ENCODE measurements around the gene ORC5.
"Not testable (repeated sequence)": the region's sequence is repeated elsewhere in the genome, so short reads cannot be mapped to it uniquely, and the experiment has no call there.

Gene ORC5

DNA sequence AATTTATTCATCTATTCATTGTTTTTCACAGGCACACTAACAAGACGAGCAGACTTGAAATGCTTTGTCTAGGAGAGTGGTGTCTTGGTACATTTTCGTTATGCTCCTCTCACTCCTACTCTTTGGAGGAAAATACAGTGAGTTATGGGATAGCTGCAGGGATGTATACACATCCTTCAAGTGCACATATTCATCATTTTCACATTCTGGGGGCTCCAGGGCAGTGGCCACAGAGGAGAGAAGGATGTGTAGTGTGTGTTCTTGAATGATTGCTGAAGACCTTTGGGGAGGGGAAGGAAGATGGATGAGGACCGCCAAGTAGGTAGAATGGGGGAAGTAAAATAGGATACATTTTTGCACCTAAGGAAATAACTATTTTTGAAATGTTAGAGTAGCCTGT, 34.8 kb upstream of the ORC5 start:
- Histone ChIP-seq H3K36me3 (ENCODE audit: low read depth) (no peaks in the 10 kb centered on the region), H3K4me1 (ENCODE audit: insufficient read depth, poor library complexity, severe bottlenecking) (no peaks in the 10 kb centered on the region), H3K27me3 (ENCODE audit: insufficient read depth, poor library complexity, severe bottlenecking) (peaks cover 7% of the 10 kb centered on the region), H3K27ac (ENCODE audit: poor library complexity, severe bottlenecking) (no peak overlapping the region), H3K9me3 (ENCODE audit: severe bottlenecking) (no peaks in the 10 kb centered on the region), H3K4me3 (ENCODE audit: severe bottlenecking) (no peak overlapping the region)
- no peak for DNase-seq (ENCODE audit: low spot score)
- TF ChIP-seq, protein P1, sequence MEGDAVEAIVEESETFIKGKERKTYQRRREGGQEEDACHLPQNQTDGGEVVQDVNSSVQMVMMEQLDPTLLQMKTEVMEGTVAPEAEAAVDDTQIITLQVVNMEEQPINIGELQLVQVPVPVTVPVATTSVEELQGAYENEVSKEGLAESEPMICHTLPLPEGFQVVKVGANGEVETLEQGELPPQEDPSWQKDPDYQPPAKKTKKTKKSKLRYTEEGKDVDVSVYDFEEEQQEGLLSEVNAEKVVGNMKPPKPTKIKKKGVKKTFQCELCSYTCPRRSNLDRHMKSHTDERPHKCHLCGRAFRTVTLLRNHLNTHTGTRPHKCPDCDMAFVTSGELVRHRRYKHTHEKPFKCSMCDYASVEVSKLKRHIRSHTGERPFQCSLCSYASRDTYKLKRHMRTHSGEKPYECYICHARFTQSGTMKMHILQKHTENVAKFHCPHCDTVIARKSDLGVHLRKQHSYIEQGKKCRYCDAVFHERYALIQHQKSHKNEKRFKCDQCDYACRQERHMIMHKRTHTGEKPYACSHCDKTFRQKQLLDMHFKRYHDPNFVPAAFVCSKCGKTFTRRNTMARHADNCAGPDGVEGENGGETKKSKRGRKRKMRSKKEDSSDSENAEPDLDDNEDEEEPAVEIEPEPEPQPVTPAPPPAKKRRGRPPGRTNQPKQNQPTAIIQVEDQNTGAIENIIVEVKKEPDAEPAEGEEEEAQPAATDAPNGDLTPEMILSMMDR (IDR thresholded peaks at IDR 0.05; ENCODE audit: poor library complexity, severe bottlenecking): no peak
- ATAC-seq (ENCODE audit: low read depth): no peak

DNA sequence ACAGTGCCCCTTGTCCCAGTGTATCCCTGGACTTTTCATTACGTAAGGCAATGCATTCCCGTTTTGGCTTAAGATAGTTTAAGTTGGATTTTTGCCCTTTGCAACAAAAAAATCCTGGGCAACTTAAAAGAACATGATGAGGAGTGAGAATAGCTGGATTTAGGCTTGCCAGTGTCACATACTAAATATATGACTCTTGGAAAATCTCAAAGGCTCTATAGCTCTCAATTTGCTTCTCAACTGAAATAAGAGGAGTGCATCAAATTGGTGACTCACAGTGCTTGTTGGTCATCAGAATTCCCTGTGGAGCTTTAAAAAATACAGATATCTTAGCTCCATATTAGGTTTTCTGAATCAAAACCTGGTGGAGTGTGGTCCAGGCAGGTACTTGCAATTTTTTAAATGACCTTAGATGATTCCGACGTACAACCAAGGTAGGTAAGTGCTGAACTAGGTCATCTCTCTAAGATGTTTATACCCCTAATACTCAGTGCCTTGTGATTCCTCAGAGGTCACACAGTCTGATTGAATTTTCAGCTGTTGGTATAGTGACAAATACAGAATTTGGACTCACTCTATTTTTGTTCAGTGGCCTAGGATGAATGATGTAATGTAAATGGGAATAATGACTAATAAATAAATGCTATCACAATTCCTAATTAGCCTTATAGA, 33.9 kb upstream of the ORC5 start:
- DNase-seq (ENCODE audit: low spot score): no peak
- H3K27me3 ChIP-seq (ENCODE audit: insufficient read depth, poor library complexity, severe bottlenecking): peaks cover 7% of the 10 kb centered on the region
- H3K4me1 ChIP-seq (ENCODE audit: insufficient read depth, poor library complexity, severe bottlenecking): no peaks in the 10 kb centered on the region
- H3K27ac ChIP-seq (ENCODE audit: poor library complexity, severe bottlenecking): no peak overlapping the region
- ATAC-seq (ENCODE audit: low read depth): no peak
- TF ChIP-seq, protein P1 (IDR thresholded peaks at IDR 0.05; ENCODE audit: poor library complexity, severe bottlenecking): no peak
- no peak overlapping the region for H3K4me3 ChIP-seq (ENCODE audit: severe bottlenecking)
- H3K36me3 ChIP-seq (ENCODE audit: low read depth): no peaks in the 10 kb centered on the region
- no peaks in the 10 kb centered on the region for H3K9me3 ChIP-seq (ENCODE audit: severe bottlenecking)

DNA sequence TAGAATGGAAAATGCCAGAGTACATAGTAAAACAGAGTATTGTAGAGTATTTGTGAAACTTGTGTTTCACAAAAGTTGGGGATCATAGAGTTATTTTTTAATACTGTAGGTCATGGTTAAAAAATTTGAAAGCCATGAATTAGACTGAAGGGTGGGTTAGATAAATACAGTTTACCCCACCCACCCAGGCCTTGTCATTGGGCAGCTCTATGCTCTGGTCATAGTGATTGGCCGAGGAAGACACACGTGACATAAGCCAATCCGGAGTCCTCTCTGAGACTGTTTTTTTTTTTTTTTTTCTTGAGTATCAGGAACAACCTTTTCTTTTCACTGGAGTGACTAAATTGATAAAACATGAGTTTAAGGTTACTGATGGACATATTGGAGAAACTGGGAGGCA, 33.3 kb upstream of the ORC5 start:
- Histone ChIP-seq H3K4me3 (ENCODE audit: severe bottlenecking) (no peak overlapping the region), H3K27me3 (ENCODE audit: insufficient read depth, poor library complexity, severe bottlenecking) (peaks cover 7% of the 10 kb centered on the region), H3K36me3 (ENCODE audit: low read depth) (no peaks in the 10 kb centered on the region), H3K4me1 (ENCODE audit: insufficient read depth, poor library complexity, severe bottlenecking) (no peaks in the 10 kb centered on the region), H3K27ac (ENCODE audit: poor library complexity, severe bottlenecking) (no peak overlapping the region), H3K9me3 (ENCODE audit: severe bottlenecking) (no peaks in the 10 kb centered on the region)
- ATAC-seq (ENCODE audit: low read depth) (no peak), DNase-seq (ENCODE audit: low spot score) (no peak)
- TF ChIP-seq, protein P1 (IDR thresholded peaks at IDR 0.05; ENCODE audit: poor library complexity, severe bottlenecking): no peak

DNA sequence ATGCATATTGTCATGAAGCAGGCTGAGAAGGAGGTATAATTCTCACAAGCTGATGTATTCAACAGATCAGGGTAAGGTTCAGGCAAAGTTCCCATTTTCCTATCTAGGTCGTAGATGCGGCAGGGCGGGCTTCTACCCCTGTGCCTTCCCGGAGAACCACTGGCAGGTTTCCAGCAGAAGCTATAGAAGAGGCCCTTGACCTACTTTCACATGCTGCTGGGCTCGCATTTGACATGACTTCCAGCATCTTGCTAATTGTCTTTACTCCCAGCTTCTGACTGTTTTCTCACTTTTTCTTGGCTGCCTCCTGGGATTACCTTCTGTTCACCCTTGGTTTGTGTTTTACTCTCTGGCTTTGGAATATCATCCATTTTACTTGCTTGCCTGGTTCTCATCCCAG, 32.6 kb upstream of the ORC5 start:
- DNase-seq (ENCODE audit: low spot score) (no peak), ATAC-seq (ENCODE audit: low read depth) (no peak)
- H3K27ac ChIP-seq (ENCODE audit: poor library complexity, severe bottlenecking): no peak overlapping the region
- H3K4me3 ChIP-seq (ENCODE audit: severe bottlenecking): no peak overlapping the region
- no peaks in the 10 kb centered on the region for H3K36me3 ChIP-seq (ENCODE audit: low read depth)
- peaks cover 7% of the 10 kb centered on the region for H3K27me3 ChIP-seq (ENCODE audit: insufficient read depth, poor library complexity, severe bottlenecking)
- TF ChIP-seq, protein P1 (IDR thresholded peaks at IDR 0.05; ENCODE audit: poor library complexity, severe bottlenecking): no peak
- H3K9me3 ChIP-seq (ENCODE audit: severe bottlenecking): no peaks in the 10 kb centered on the region
- no peaks in the 10 kb centered on the region for H3K4me1 ChIP-seq (ENCODE audit: insufficient read depth, poor library complexity, severe bottlenecking)

DNA sequence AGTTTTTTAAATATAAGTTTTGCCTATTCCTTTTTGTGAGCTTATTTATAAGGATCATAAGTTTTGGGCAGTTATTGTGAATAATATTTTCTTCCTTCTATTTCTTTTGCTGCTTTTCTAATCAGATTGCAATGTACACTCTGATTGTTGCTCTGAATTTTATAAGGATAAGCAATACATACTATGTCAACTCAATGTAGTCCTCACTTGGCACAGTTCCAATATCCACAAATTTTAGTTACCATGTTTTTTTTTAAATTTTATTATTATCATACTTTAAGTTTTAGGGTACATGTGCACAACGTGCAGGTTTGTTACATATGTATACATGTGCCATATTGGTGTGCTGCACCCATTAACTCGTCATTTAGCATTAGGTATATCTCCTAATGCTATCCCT, 27.2 kb upstream of the ORC5 start:
- not testable (repeated sequence) for ATAC-seq (ENCODE audit: low read depth); H3K27ac ChIP-seq (ENCODE audit: poor library complexity, severe bottlenecking); H3K36me3 ChIP-seq (ENCODE audit: low read depth); DNase-seq (ENCODE audit: low spot score); H3K4me1 ChIP-seq (ENCODE audit: insufficient read depth, poor library complexity, severe bottlenecking); H3K4me3 ChIP-seq (ENCODE audit: severe bottlenecking); H3K9me3 ChIP-seq (ENCODE audit: severe bottlenecking)
- peaks cover 11% of the 10 kb centered on the region for H3K27me3 ChIP-seq (ENCODE audit: insufficient read depth, poor library complexity, severe bottlenecking)

All from RWPE2 (cell line).